ENCODE results near the gene PITPNM3. TPM values are rescaled to one million over a fixed set of nuclear protein-coding genes. Genes with fewer than 3 reads are reported as not detected.

PITPNM3 gene
- polyA plus RNA-seq, 3 donors = 0.29 TPM; not detected in 2

GRCh38 chr17:6547336-6547735 lies 9.0 kb downstream of the PITPNM3 start:
- H3K4me3 ChIP-seq (replicated peaks in 1 of 3; ENCODE audit: low read depth in 2 of 3, low read length in 3 of 3) = no peak overlapping the region
- Mint-ChIP-seq H3K4me1 (peaks cover 10% of the 10 kb centered on the region), H3K36me3 (no peaks in the 10 kb centered on the region), H3K9me3 (peaks cover 0 to 2% (median 0%) of the 10 kb centered on the region in 7 donors), H3K27ac (no peak overlapping the region), H3K4me3 (no peak overlapping the region), H3K27me3 (ENCODE audit: low read depth in 3 of 3) (peaks cover 14 to 38% (median 15%) of the 10 kb centered on the region in 3 donors)
- H3K79me2 ChIP-seq (ENCODE audit: insufficient read depth, low read length) = no peaks in the 10 kb centered on the region
- H4K20me1 ChIP-seq (ENCODE audit: insufficient read depth, low read length) = no peaks in the 10 kb centered on the region
- H3K4me2 ChIP-seq (replicated peaks; ENCODE audit: extremely low read depth, low read length, poor library complexity, severe bottlenecking) = no peak overlapping the region
- intact Hi-C loops (cut with micrococcal nuclease) = no loop called here
- no peaks in the 10 kb centered on the region for H3K27me3 ChIP-seq (ENCODE audit: control insufficient read depth in 2 of 2, insufficient read depth in 2 of 2, low read length in 2 of 2)
- no peak overlapping the region for H3K27ac ChIP-seq (ENCODE audit: low read depth in 1 of 2, low read length in 2 of 2)
- DNase-seq = no peak
- WGBS (ENCODE audit: insufficient coverage) = 96% methylated on average over 4 of the region's 6 CpGs
- no peaks in the 10 kb centered on the region for H3K4me1 ChIP-seq (ENCODE audit: control insufficient read depth in 1 of 2, insufficient read depth in 2 of 2, low read length in 2 of 2)
- H3K9me3 ChIP-seq (replicated peaks in 1 of 2; ENCODE audit: control insufficient read depth in 1 of 2, insufficient read depth in 1 of 2, low read length in 2 of 2) = no peaks in the 10 kb centered on the region
- H3K36me3 ChIP-seq (replicated peaks in 1 of 2; ENCODE audit: control insufficient read depth in 1 of 2, insufficient read depth in 2 of 2, low read length in 2 of 2) = no peaks in the 10 kb centered on the region
- no peak overlapping the region for H2AFZ ChIP-seq (ENCODE audit: insufficient read depth, low read depth, low read length, poor library complexity, severe bottlenecking)
- no peak for TF ChIP-seq CTCF (IDR thresholded peaks at IDR 0.05)
- H3K9ac ChIP-seq (ENCODE audit: insufficient read depth, low read length, poor library complexity, severe bottlenecking) = no peak overlapping the region

DNA sequence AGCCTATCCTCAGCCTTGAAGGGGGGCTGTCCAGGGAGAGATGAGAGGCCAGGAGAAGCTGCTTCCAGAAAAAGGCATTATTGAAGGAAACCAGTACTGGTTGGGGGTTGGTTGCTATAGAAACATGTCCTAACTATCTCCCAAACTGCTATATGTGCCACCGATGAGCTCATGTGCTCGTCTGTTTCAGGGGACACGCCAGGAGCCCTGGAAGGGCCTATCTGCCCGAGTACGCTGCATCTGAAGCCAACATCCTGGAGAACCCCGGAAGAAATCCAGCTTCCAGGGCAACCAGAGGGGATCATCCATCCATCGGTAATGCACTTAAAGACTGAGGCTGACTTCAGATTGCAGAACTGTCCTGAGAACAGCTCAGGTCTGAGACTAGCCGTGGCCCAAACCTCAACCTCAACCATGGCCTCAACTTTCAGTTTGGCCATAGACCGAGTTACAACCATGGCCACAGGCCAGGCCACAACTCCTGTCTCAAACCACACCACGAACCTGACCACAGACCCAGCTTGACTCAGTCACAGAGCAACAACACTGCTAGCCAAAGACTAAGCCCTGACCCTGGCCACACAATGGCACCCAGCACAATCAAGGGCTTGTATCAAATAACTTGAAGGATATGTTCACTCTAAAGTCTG lies 10.2 kb downstream of the PITPNM3 start:
- H3K27me3 Mint-ChIP-seq (ENCODE audit: low read depth in 3 of 3) = peaks cover 8 to 34% (median 12%) of the 10 kb centered on the region in 3 donors
- no peaks in the 10 kb centered on the region for H3K4me1 ChIP-seq (ENCODE audit: control insufficient read depth in 1 of 2, insufficient read depth in 2 of 2, low read length in 2 of 2)
- H3K4me3 ChIP-seq (replicated peaks in 1 of 3; ENCODE audit: low read depth in 2 of 3, low read length in 3 of 3) = no peak overlapping the region
- no peak overlapping the region for H3K27ac Mint-ChIP-seq
- no peaks in the 10 kb centered on the region for H3K9me3 ChIP-seq (replicated peaks in 1 of 2; ENCODE audit: control insufficient read depth in 1 of 2, insufficient read depth in 1 of 2, low read length in 2 of 2)
- H3K4me1 Mint-ChIP-seq = peaks cover 10% of the 10 kb centered on the region
- H3K9ac ChIP-seq (ENCODE audit: insufficient read depth, low read length, poor library complexity, severe bottlenecking) = no peak overlapping the region
- H3K27me3 ChIP-seq (ENCODE audit: control insufficient read depth in 2 of 2, insufficient read depth in 2 of 2, low read length in 2 of 2) = no peaks in the 10 kb centered on the region
- H3K36me3 Mint-ChIP-seq = no peaks in the 10 kb centered on the region
- no peaks in the 10 kb centered on the region for H4K20me1 ChIP-seq (ENCODE audit: insufficient read depth, low read length)
- intact Hi-C loops (cut with micrococcal nuclease) = no loop called here
- TF ChIP-seq CTCF (IDR thresholded peaks at IDR 0.05) = no peak
- DNase-seq = no peak
- H3K79me2 ChIP-seq (ENCODE audit: insufficient read depth, low read length) = no peaks in the 10 kb centered on the region
- 70% methylated on average over 10 of the region's 10 CpGs for WGBS (ENCODE audit: insufficient coverage)
- peaks cover 0 to 2% (median 0%) of the 10 kb centered on the region in 7 donors for H3K9me3 Mint-ChIP-seq
- no peak overlapping the region for H3K4me3 Mint-ChIP-seq
- no peak overlapping the region for H3K27ac ChIP-seq (ENCODE audit: low read depth in 1 of 2, low read length in 2 of 2)
- H3K4me2 ChIP-seq (replicated peaks; ENCODE audit: extremely low read depth, low read length, poor library complexity, severe bottlenecking) = no peak overlapping the region
- no peak overlapping the region for H2AFZ ChIP-seq (ENCODE audit: insufficient read depth, low read depth, low read length, poor library complexity, severe bottlenecking)
- no peaks in the 10 kb centered on the region for H3K36me3 ChIP-seq (replicated peaks in 1 of 2; ENCODE audit: control insufficient read depth in 1 of 2, insufficient read depth in 2 of 2, low read length in 2 of 2)
